HG02884 (cell line): ENCODE results near the gene SLC25A14.
A peak's percentile ranks its signal among the peaks of the same experiment; 100 is the strongest.

ENCODE experiments used
- ATAC-seq: cut with Tn5 transposase; IDR thresholded peaks from one replicate; pipeline ENCODE4 v1.9.1; 2021; ENCODE audit warnings: mild to moderate bottlenecking, moderate library complexity; ENCODE audit not compliant: unreplicated experiment

Gene SLC25A14

DNA sequence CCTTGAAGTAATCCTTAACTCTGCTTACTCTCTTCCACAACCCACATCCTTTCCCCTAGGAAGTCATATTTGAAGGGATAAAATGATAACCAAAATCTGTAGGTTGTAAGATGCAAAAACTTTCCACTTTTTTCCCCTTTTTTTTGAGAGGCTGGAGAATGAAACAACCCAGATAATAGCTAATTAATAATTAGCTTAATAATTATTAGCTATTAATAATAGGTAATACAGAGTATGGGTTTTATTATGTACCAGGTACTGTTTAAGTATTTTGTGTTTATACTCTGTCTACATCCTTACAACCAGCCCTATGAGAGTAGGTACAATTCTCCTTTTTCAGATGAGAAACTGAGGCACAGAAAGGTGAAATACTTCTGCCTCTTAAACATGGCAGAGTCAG is 36.4 kb downstream of the SLC25A14 start:
- no peak for ATAC-seq

DNA sequence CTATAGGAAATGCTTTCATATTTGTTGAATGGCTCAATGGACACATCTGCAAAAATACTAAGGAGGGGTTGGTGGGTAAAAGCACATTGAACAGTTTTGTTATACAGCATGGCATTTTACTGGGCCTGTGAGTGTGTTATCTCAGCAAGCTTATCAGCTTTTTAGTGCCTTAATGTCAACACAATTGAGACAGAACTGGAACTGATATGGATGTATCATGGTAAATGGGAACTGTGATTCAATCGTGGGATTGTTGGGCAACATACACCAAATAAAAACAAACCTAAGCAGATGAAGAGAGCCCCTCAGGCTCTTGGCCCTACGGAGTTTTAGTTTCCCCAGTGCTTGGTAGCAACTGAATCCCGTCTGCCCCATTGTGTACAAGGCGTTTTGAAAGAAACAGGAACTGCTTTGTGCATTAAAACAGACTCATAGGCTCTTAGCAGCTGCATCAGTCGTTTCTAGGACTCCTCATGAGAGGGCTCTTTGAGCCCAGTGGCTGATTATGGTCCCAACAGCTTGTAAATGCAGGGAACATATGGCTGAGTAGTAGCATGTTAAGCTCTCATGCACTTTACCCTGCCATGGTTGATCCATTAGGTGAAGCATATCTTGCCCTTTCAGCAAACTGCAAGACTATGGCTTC is 38.4 kb downstream of the SLC25A14 start:
- no peak for ATAC-seq

DNA sequence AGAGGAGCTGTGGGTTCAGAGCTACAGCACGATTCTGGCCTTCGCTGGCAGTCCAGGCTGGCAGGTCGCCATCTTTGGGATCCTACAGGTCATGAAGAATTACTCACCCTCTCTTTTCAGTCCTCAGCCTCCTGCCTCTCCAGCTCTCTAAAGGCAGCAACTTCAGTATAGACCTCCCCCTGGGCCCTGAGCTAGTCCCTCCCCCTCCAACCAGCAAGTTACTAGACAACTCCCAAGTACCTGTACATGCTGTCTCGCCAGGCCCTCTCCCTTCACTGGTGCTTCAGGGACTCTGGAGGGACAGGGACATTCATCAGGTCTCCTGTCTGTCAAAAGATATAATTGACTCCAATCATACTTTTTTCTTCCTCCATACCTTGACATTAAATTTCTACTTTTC is 45.8 kb downstream of the SLC25A14 start, which contains the start of gene GPR119:
Gene GPR119 (minus strand): TSS at position 155 of the 400 bp plus-strand sequence. CDS start 227 bp downstream, outside the sequence.
- ATAC-seq, result no peak

DNA sequence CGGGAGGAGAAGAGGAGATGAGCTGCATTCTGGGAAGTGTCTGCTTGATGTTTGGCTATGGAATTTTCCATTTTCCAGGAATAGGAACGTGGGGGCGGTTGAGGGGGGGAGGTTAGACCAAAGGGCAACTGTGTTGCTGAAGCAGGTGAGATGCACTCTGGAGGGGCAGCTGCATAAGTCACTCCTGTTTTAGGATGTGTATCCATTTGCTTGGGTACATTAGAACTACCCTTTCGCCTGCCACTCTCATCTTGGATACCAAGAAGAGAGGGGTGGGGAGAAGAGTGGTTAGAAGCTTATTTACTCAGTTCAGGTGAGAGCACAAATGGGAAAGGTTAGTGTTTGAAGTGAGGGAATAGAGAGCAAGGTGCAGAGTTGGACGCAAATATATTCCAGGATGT is 46.7 kb downstream of the SLC25A14 start:
- no peak for ATAC-seq

DNA sequence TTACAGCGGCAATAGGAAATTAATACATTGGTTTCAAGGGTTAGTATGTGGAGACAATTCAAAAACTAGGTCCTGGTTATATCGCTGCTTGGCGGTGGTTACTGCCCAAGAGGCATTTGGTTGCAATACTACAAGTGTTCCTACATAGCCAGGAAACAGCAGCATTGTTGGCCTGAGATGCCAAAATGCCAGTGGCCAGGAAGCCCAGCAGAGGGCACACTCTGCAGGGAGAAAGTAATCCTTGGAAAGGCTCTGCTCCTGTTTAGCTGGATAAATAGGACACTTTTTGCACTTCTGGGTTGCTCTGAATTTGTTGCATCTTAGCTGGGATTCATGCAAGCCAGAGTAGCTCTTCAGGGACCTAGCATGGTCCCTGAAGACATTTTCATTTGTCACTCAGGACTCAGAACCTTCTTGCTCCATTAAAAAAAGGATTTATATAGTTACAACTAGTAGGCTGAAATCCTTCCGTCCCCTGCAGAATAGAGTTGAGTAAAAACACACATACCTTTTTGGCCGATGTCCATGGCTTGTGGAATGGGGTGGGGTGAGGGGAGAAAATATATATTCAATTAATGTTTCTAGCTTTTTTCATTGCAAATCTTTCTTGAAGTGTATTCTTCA is 53.8 kb downstream of the SLC25A14 start:
- ATAC-seq, result no peak

DNA sequence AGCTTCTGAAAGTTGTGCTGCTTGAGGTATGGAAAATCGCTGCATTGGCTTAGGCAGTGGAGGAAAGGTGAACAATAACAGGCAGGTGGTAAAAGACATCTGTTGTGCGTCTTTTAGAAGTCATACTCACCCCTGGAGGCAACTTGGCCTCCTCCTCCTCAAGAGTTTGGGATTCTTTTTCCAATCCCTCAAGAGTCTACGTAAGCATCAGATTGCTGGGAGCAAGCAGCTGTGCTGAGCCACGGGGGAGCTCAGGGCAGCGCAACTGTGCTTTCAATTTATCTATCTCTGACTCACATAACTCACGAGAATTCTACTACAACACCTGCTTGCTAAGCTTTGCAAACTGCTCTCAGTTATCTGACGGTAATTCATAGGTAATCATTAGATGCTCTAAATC is 55.6 kb downstream of the SLC25A14 start:
- ATAC-seq, result no peak

DNA sequence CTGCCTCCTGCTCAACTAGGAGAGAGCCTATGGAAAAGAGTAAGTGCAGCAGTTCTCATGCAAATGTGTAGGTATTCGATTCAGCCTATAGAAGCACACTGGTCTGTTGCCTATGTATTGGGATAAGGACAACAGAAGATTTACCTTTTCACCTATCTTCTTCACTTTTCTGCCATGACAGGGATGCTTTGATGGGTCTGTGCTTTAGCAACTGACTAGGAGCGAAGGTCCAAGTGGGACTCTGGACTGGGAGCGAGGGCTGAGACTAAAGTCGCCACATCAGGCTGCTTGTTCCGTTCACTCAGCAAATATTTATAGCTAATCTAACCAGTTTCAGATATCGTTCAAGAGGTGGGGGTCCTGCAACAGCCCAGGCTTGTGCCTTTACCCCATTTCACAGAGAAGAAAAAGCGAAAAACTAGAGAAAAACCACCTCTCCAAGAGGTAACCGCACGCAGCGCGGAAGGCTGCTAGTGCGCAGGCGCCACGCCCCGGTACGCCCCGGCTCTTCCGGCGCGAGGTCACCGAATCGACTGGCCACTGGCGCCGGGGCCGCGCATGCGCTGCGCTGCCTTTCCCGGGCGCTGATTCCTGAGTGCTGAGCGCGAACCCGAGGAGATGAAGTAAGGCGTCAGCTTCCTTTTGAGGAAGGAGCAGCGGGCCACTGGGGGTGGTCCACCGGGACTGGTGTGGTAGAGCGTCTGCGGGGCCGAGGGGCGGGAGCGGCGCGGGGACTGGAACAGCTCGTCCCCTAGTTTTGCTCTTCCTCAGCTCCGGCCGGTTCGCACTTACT is 61.9 kb downstream of the SLC25A14 start, which contains the start of gene RBMX2:
Gene RBMX2 (plus strand): TSS at position 573 of the 793 bp plus-strand sequence. CDS start 46 bp downstream, at position 619.
- peak; percentile 95 for ATAC-seq

DNA sequence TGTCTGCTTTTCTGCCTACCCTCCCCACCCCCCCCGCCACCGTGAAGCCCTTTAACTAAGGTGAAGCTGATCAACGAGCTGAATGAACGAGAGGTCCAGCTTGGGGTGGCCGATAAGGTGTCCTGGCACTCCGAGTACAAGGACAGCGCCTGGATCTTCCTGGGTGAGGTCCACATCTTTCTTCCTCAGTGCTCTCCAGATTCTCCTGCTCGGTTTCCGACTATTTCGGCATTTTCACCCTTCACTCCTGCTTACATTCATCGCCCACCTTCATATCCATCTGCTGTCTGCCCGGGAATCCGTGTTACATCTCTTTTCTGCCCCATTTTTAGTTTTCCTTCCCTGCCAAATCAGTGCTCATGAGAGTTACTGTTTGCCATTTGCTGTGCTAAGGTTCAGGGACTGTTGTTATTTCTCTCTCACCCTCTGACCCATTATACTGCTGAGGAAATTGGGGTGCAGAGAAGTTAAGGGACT is 62.5 kb downstream of the SLC25A14 start:
- ATAC-seq, result no peak

DNA sequence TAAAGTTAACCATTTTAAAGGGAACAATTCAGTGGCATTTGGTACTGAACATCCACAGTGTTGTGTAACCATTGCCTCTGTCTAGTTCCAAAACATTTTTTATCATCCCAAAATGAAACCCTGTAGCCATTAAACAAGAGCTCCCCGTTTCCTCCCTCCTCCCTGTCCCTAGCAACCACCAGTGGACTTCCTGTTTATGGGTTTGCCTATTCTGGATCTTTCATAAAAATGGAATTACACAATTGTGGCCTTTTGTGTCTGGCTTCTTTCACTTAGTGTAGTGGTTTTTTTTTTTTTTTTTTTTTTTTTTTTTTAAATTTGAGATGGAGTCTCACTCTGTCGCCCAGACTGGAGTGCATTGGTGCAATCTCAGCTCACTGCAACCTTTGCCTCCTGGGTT is 73.7 kb downstream of the SLC25A14 start:
- no peak for ATAC-seq

DNA sequence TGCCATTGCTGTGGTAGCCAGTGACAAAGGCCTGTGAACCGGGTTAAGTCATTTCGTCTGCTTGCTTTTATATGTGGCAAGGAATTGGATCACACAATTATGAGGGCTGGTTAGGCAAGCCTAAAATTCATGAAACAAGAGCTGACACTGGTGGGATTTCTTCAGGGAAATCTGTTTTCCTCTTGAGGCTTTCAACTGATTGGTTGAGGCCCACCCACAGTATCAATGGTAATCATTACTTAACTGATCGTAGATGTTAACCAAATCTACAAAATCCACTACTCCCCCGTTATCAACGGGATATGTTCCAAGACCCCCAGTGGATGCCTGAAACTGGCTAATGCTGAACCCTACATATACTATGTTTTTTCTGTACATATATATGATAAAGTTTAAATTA is 75.1 kb downstream of the SLC25A14 start:
- ATAC-seq, result no peak

DNA sequence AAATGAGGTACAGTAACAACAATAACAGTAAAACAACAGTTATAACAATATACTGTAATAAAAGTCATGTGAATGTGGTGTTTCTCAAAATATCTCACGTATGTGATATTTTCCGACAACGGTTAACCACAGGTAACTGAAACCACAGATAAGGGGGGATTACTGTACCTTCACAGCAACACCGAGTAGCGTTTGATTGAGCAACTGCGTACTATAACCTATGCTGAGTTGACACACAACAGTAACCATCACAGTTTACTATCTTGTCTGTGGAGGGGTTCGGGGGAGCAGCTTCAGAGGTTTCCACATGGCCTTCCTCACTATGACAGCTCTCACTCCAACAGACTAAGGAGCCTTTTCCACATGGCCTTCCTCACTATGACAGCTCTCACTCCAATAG is 75.5 kb downstream of the SLC25A14 start:
- ATAC-seq, result no peak

DNA sequence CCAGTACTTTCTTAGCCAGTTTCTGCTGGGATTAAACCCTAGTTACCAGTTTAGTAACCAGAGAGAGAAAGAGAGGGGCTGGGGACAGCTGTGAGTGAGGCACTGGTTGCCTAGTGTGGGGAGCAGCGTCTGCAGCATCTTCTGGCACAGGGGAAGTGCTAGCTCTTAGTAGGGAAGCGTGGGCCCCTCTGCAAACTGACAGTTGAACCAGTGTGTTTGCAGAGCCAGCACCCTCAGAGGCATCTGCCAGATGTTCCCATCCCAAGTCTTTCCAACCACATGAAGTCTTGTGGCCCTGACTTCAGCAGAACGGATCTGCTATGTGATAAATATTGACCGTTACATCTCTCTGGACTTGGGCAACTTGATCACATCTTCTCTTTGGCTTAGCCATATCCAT is 77.1 kb downstream of the SLC25A14 start:
- no peak for ATAC-seq

DNA sequence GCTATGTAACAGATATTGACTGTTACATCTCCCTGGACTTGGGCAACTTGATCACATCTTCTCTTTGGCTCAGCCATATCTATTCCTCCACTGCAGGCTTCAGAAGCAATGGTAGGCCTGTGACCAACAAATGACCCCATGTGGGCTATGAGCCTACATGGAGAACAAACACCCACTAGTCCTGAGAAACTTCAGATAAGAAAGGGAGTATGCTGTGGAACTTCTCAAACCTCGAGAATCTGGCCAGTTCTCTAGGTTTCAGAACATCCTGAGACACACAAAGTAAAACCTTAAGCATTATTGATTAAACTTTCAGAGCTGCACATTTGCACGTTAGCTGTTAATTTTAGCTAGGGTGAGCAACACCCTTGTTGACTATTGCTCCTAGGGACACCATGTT is 78.3 kb downstream of the SLC25A14 start:
- no peak for ATAC-seq

DNA sequence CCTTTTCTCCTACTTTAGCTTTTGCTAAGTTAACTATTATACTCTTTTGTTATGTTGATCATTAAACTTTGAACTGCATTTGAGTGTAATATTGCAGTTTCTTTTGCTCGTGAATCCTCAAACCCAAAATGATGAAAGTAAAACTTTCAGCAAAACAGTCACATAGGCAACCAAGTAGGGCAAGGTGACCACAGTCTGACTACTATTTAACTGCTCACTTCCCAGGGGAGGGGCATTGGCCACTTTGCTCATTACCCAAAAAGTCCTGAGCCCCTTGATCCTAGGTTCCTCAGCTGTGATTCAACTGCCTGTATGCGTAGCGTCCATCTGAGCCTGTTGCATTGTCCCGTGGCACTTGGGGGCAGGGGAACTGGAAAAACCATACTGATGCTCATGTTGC is 79.0 kb downstream of the SLC25A14 start:
- ATAC-seq, result no peak

DNA sequence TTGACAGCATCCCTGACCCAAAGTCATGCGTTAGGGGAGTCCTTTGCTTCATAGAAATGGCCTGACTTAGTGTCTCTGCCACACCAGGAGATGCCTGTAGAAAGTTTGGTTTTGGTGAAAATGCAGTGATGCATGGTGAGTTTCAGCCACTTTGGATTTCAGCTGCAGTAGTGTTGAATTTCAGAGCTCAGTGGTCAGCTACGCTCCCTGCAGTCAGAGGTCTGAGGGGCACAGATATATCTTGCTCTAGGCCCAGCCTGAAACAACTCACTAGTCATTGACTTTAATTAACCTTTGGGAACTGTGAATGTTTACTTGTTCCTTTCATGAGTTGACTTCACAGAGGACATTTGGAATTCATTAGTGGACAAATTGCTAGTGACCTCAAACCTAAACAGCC is 79.5 kb downstream of the SLC25A14 start:
- ATAC-seq, result no peak
